Left ventricle myocardium superior (tissue), 1 donor: ENCODE measurements around the gene CD164L2. TPM values are rescaled to one million over a fixed set of nuclear protein-coding genes. Genes with fewer than 3 reads are reported as not detected.

Source experiments
- ATAC-seq: fragments of 200-7000 bp; cut with Tn5 transposase; one replicate; pipeline ENCODE4 v1.9.1; 2020; ENCODE audit warnings: mild to moderate bottlenecking, moderate library complexity
- DNase-seq: peaks from one replicate; pipeline ENCODE4 v3.0.0-alpha.2; 2020
- intact Hi-C: fragments of 100-400 bp; cut with micrococcal nuclease; formaldehyde crosslinking; loops from one replicate; pipeline ENCODE4 v1.11.0; 2022
- total RNA-seq: library from RNA; stranded (reverse); fragmentation: NEBNext Ultra II Directional; extraction: Animal tissue kit (Norgen Biotek cat#: 25700); gene quantifications from one replicate; pipeline ENCODE4 v1.2.1, GENCODE V29; 2021
- donor health status: DM: no; HTN: yes; CAD: no; lungs with severe emphysema.

Gene CD164L2
- total RNA-seq, 1 donor from 2014 or later = not detected

- ATAC-seq = no peak
- intact Hi-C loops = no loop called here
- no peak for DNase-seq
Measured at GRCh38 chr1:27356277-27356618, 26.9 kb downstream of the CD164L2 start.

GRCh38 chr1:27355683-27356082 lies 27.4 kb downstream of the CD164L2 start:
- DNase-seq (no peak), ATAC-seq (no peak)
- intact Hi-C loops = no loop called here

GRCh38 chr1:27353629-27354028 lies 29.5 kb downstream of the CD164L2 start:
- intact Hi-C loops = no loop called here
- ATAC-seq (no peak), DNase-seq (no peak)

- intact Hi-C loops = no loop called here
- no peak for ATAC-seq
- DNase-seq = peak; percentile 67
Measured at GRCh38 chr1:27353166-27353565, 30.0 kb downstream of the CD164L2 start.

- ATAC-seq (no peak), DNase-seq (no peak)
- intact Hi-C loops = no loop called here
Measured at GRCh38 chr1:27351541-27352107, 31.5 kb downstream of the CD164L2 start.

GRCh38 chr1:27350663-27351540 lies 32.2 kb downstream of the CD164L2 start:
- intact Hi-C loops = no loop called here
- ATAC-seq (peak; percentile 57), DNase-seq (peak; percentile 79)

GRCh38 chr1:27349784-27350662 lies 33.1 kb downstream of the CD164L2 start:
- intact Hi-C loops = no loop called here
- peak; percentile 74 for ATAC-seq
- peak; percentile 80 for DNase-seq

GRCh38 chr1:27348861-27349783 lies 34.0 kb downstream of the CD164L2 start:
- DNase-seq (peak; percentile 52), ATAC-seq (peak; percentile 39)
- intact Hi-C loops = no loop called here

GRCh38 chr1:27346991-27347624 lies 36.0 kb downstream of the CD164L2 start:
- ATAC-seq (no peak), DNase-seq (no peak)
- intact Hi-C loops = no loop called here

- intact Hi-C loops = no loop called here
- DNase-seq = no peak
- ATAC-seq = no peak
Measured at GRCh38 chr1:27346357-27346756, 36.8 kb downstream of the CD164L2 start.

GRCh38 chr1:27345272-27345671 lies 37.9 kb downstream of the CD164L2 start:
- no peak for DNase-seq
- intact Hi-C loops = no loop called here
- no peak for ATAC-seq

- DNase-seq (no peak), ATAC-seq (no peak)
- intact Hi-C loops = no loop called here
Measured at GRCh38 chr1:27343639-27344025, 39.5 kb downstream of the CD164L2 start.

GRCh38 chr1:27342778-27343638 lies 40.1 kb downstream of the CD164L2 start:
- intact Hi-C loops = no loop called here
- DNase-seq (no peak), ATAC-seq (peak; percentile 55)

GRCh38 chr1:27342391-27342777 lies 40.7 kb downstream of the CD164L2 start:
- intact Hi-C loops = no loop called here
- DNase-seq = no peak
- peak; percentile 15 for ATAC-seq

GRCh38 chr1:27341525-27342252 lies 41.4 kb downstream of the CD164L2 start, which contains the start of gene SYTL1:
SYTL1 (plus strand) TSS chr1:27342022; CDS start chr1:27345335, 3,313 bp downstream.
- intact Hi-C loops = no loop called here
- no peak for DNase-seq
- ATAC-seq = peak; percentile 41

GRCh38 chr1:27339213-27339612 lies 43.9 kb downstream of the CD164L2 start:
- DNase-seq = no peak
- no peak for ATAC-seq
- intact Hi-C loops = no loop called here

GRCh38 chr1:27338751-27339150 lies 44.4 kb downstream of the CD164L2 start:
- no peak for DNase-seq
- intact Hi-C loops = no loop called here
- ATAC-seq = no peak
